GM12878 (cell line): Measurements from ENCODE around the gene ANKRD23. TPM values are rescaled to one million over a fixed set of nuclear protein-coding genes. Genes with fewer than 3 reads are reported as not detected.

Source experiments
- ATAC-seq: fragments of 200-7000 bp; cut with Tn5 transposase; 3 replicates; pipeline ENCODE4 v1.9.1; 2020; ENCODE audit warnings: mild to moderate bottlenecking, moderate library complexity
- BruUV-seq: library from RNA; stranded (reverse); fragments of 400-500 nt; replicated peaks from 2 replicates; lab custom pipeline; 2021; lab: Mats Ljungman, UMichigan
- CTCF ChIA-PET: fragments of 300-600 bp; sonication (Branson Sonifier 250); formaldehyde crosslinking; extraction: SDS; loops from one replicate; lab custom pipeline; 2021; ENCODE audit warnings: inconsistent platforms; lab: Yijun Ruan, JAX
- POLR2A ChIA-PET: fragments of 350-600 bp; formaldehyde crosslinking; extraction: SDS; loops from one replicate; lab custom pipeline; 2021; ENCODE audit warnings: inconsistent platforms; lab: Charles Lee
- RAD21 ChIA-PET: fragments of 300-600 bp; sonication (Branson Sonifier 250); formaldehyde crosslinking; loops from one replicate; lab custom pipeline; 2023; ENCODE audit warnings: antibody characterized with exemption; ENCODE audit not compliant: unreplicated experiment; lab: Charles Lee
- SMC1A ChIA-PET: fragments of 300-600 bp; sonication (Branson Sonifier 250); formaldehyde crosslinking; loops from one replicate; lab custom pipeline; 2023; ENCODE audit not compliant: unreplicated experiment, uncharacterized antibody; lab: Charles Lee
- DNase-seq: peaks from one replicate; pipeline ENCODE4 v3.0.0-alpha.2; 2011; ENCODE audit warnings: low read depth, low spot score
- FAIRE-seq: peaks from 3 replicates; lab custom pipeline; 2011; peaks lifted over from hg19 to GRCh38; lab: Jason Lieb, UNC
- H2AFZ ChIP-seq: 2 replicates; pipeline ENCODE4 v1.6.0; 2011; ENCODE audit warnings: low read depth, low read length, control low read depth; ENCODE audit not compliant: control insufficient read depth
- H3K27ac ChIP-seq: 2 replicates; pipeline ENCODE4 v1.5.1; 2011; ENCODE audit warnings: control low read depth; ENCODE audit not compliant: control insufficient read depth, insufficient read depth
- H3K27me3 ChIP-seq, 2 experiments: replicated peaks in 1 of 2; 2 replicates each; pipeline versions ENCODE4 v1.6.0 to v1.6.1; 2011; ENCODE audit warnings: low read length in 1 of 2; ENCODE audit not compliant: control insufficient read depth in 2 of 2, insufficient read depth in 2 of 2
- H3K36me3 ChIP-seq, 2 experiments: 2 replicates each; pipeline ENCODE4 v1.5.1; 2011; ENCODE audit warnings: low read length in 1 of 2; ENCODE audit not compliant: control insufficient read depth in 2 of 2, insufficient read depth in 2 of 2
- H3K4me1 ChIP-seq: 2 replicates; pipeline ENCODE4 v1.6.1; 2011; ENCODE audit warnings: mild to moderate bottlenecking, low read length, moderate library complexity, mixed read lengths; ENCODE audit not compliant: control insufficient read depth, insufficient read depth
- H3K4me2 ChIP-seq: 2 replicates; pipeline ENCODE4 v1.6.0; 2011; ENCODE audit warnings: control low read depth; ENCODE audit not compliant: control insufficient read depth, insufficient read depth
- H3K4me3 ChIP-seq: fragments of 200-600 bp; sonication (generic); 2 replicates; pipeline ENCODE4 v1.5.1; 2016
- H3K79me2 ChIP-seq: 2 replicates; pipeline ENCODE4 v1.6.0; 2011; ENCODE audit warnings: low read length; ENCODE audit not compliant: control insufficient read depth, insufficient read depth
- H3K9ac ChIP-seq: 2 replicates; pipeline ENCODE4 v1.8.0; 2011; ENCODE audit warnings: low read length, control low read depth, mixed read lengths; ENCODE audit not compliant: control insufficient read depth, insufficient read depth
- H3K9me3 ChIP-seq: replicated peaks from 3 replicates; pipeline ENCODE4 v1.5.1; 2011; ENCODE audit warnings: mild to moderate bottlenecking, low read length; ENCODE audit not compliant: control insufficient read depth, insufficient read depth
- H4K20me1 ChIP-seq: 2 replicates; pipeline ENCODE4 v1.6.0; 2011; ENCODE audit not compliant: control insufficient read depth, insufficient read depth
- ASH2L ChIP-seq: fragments of 300-600, 200-600 bp; sonication (generic); IDR thresholded peaks from 2 replicates; pipeline ENCODE4 v1.6.1; 2017; ENCODE audit warnings: low read depth, mild to moderate bottlenecking, borderline replicate concordance
- IRF4 ChIP-seq: IDR thresholded peaks from 2 replicates; pipeline ENCODE4 v1.6.1; 2011; ENCODE audit warnings: low read depth, low read length
- JUND ChIP-seq: IDR thresholded peaks from 2 replicates; pipeline ENCODE4 v1.6.1; 2012; ENCODE audit warnings: low read depth, mild to moderate bottlenecking, low read length, improper control_type of control experiment, moderate library complexity
- LARP7 ChIP-seq: fragments of 450-650 bp; IDR thresholded peaks from 2 replicates; pipeline ENCODE4 v1.6.1; 2017; ENCODE audit warnings: mild to moderate bottlenecking
- MEF2A ChIP-seq: IDR thresholded peaks from 2 replicates; pipeline ENCODE4 v1.6.1; 2011; ENCODE audit warnings: low read depth, mild to moderate bottlenecking, low read length, moderate library complexity; ENCODE audit not compliant: insufficient read depth
- MEF2B ChIP-seq: fragments of 450-650 bp; IDR thresholded peaks from 2 replicates; pipeline ENCODE4 v1.6.1; 2018; ENCODE audit warnings: mild to moderate bottlenecking, moderate library complexity; ENCODE audit not compliant: partially characterized antibody, poor library complexity, severe bottlenecking
- MYB ChIP-seq: fragments of 150-350 bp; IDR thresholded peaks from 2 replicates; pipeline ENCODE4 v1.6.1; 2014; ENCODE audit warnings: mild to moderate bottlenecking, low read depth, low read length, borderline replicate concordance
- NFYA ChIP-seq: IDR thresholded peaks from 2 replicates; pipeline ENCODE4 v1.6.1; 2011; ENCODE audit warnings: low read depth, mild to moderate bottlenecking, low read length, improper control_type of control experiment, borderline replicate concordance
- PAX5 ChIP-seq: IDR thresholded peaks from 2 replicates; pipeline ENCODE4 v1.6.1; 2011; ENCODE audit warnings: low read depth, low read length, borderline replicate concordance
- SMAD1 ChIP-seq: fragments of 450-650 bp; IDR thresholded peaks from 2 replicates; pipeline ENCODE4 v1.6.1; 2018; ENCODE audit warnings: mild to moderate bottlenecking, low read depth; ENCODE audit not compliant: partially characterized antibody
- SREBF1 ChIP-seq: IDR thresholded peaks from 2 replicates; pipeline ENCODE4 v1.6.1; 2012; ENCODE audit warnings: mild to moderate bottlenecking, low read length
- YY1 ChIP-seq: IDR thresholded peaks from 2 replicates; pipeline ENCODE4 v1.6.1; 2011; ENCODE audit warnings: low read depth, mild to moderate bottlenecking, low read length
- WGBS: methylation state at CpG from one replicate; pipeline ENCODE4 v1.1.6; 2016; ENCODE audit warnings: low lambda C conversion rate; ENCODE audit not compliant: insufficient replicate concordance, insufficient coverage; ENCODE audit errors: missing lambda C conversion rate; 5-methylcytosine and 5-hydroxymethylcytosine counted together
- in situ Hi-C: fragments of 300-500 bp; cut with MboI; formaldehyde crosslinking; loops from 9 replicates; pipeline ENCODE4 v1.14.3; 2018; ENCODE audit warnings: mixed read lengths
- intact Hi-C: fragments of 100-400 bp; cut with micrococcal nuclease; formaldehyde crosslinking; loops from one replicate; pipeline ENCODE4 v1.14.2; 2022; ENCODE audit not compliant: unreplicated experiment
- polyA plus RNA-seq, 11 experiments: library from polyadenylated mRNA; depleted of rRNA in 4 of 11; unstranded in 6 of 11; stranded (reverse) in 5 of 11; fragments of >200 nt; fragmentation: Nextera tagmentation in 4 of 11; fragmentation: Illumina TruSeq in 1 of 11; extraction: Ambion mirVana in 4 of 11; extraction: Trizol in 1 of 11; gene quantifications; 1 replicate in 1 of 11; 2 replicates in 10 of 11; pipeline versions ENCODE4 v1.2.1 to v1.2.3, GENCODE V29; 2011 to 2016; ENCODE audit warnings: inconsistent platforms in 2 of 11, missing spikeins in 2 of 11, low read depth in 1 of 11
- total RNA-seq, 4 experiments: library from RNA; depleted of rRNA in 3 of 4; stranded (reverse); fragments of >200 nt in 3 of 4; fragmentation: Illumina TruSeq in 1 of 4; extraction: Trizol in 1 of 4; gene quantifications; 2 replicates each; pipeline versions ENCODE4 v1.2.1 to v1.2.3, GENCODE V29; 2013 to 2021
- TF ChIP-seq, protein P1 (sequence below): IDR thresholded peaks from 2 replicates; pipeline ENCODE4 v1.6.1; 2011; ENCODE audit warnings: borderline replicate concordance, low read depth, mild to moderate bottlenecking, moderate library complexity, low read length; ENCODE audit not compliant: insufficient read depth, poor library complexity, severe bottlenecking
- TF ChIP-seq, protein P2 (sequence below): fragments of 450-650 bp; IDR thresholded peaks from 2 replicates; pipeline ENCODE4 v1.6.1; 2018; ENCODE audit warnings: mild to moderate bottlenecking, low read depth, moderate library complexity; ENCODE audit not compliant: partially characterized antibody
- TF ChIP-seq, protein P3 (sequence below): fragments of 450-650 bp; IDR thresholded peaks from 2 replicates; pipeline ENCODE4 v1.6.1; 2017; ENCODE audit warnings: mild to moderate bottlenecking, moderate library complexity

Gene ANKRD23
- total and polyA plus RNA-seq, 10 of the 15 experiments (the other 5 are each of a cell fraction or from before 2014, with no cell fraction given), result 0.34 to 5.3 (median 2.7) TPM

DNA sequence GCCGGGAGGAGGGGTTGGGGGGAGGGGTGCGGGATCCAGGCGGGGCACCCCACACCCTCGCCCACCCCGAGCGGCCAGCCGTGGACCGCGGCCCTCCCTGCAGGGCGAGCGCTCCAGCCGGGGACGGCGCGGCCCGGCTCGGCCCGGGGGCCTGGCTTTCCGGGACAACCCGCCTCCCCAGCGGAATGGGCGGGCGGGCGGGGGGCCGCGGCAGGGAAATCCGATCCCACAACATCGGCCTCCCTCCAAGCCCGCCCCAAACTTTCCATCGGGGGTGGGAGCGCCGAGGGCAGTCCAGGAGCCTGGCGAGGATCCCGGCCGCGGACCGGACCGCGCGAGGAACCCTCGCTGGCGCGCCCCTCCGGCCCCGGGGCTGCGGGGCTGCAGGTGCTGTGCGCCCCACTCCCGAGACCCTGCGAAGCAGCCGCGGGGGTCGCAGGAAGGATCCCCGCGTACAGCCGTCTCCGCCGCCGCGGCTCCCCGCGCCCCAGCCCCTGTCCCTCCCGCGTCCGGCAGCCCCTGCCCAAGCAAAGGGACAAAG lies 25.5 kb upstream of the ANKRD23 start:
- H3K27me3 ChIP-seq, result no peaks in the 10 kb centered on the region; a peak in 1 of 4 replicates
- FAIRE-seq, result no peak
- in situ Hi-C loops, result no loop called here

More for the DNA sequence above, 25.5 kb upstream of the ANKRD23 start:
- no peak for TF ChIP-seq PAX5
- no peak for TF ChIP-seq JUND
- no peak for TF ChIP-seq MEF2B
- TF ChIP-seq MYB, result no peak
- TF ChIP-seq, protein P1, sequence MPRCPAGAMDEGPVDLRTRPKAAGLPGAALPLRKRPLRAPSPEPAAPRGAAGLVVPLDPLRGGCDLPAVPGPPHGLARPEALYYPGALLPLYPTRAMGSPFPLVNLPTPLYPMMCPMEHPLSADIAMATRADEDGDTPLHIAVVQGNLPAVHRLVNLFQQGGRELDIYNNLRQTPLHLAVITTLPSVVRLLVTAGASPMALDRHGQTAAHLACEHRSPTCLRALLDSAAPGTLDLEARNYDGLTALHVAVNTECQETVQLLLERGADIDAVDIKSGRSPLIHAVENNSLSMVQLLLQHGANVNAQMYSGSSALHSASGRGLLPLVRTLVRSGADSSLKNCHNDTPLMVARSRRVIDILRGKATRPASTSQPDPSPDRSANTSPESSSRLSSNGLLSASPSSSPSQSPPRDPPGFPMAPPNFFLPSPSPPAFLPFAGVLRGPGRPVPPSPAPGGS, result no peak
- no peak for TF ChIP-seq YY1
- no peak for TF ChIP-seq SREBF1
- TF ChIP-seq SMAD1, result no peak
- TF ChIP-seq LARP7, result no peak
- TF ChIP-seq, protein P2, sequence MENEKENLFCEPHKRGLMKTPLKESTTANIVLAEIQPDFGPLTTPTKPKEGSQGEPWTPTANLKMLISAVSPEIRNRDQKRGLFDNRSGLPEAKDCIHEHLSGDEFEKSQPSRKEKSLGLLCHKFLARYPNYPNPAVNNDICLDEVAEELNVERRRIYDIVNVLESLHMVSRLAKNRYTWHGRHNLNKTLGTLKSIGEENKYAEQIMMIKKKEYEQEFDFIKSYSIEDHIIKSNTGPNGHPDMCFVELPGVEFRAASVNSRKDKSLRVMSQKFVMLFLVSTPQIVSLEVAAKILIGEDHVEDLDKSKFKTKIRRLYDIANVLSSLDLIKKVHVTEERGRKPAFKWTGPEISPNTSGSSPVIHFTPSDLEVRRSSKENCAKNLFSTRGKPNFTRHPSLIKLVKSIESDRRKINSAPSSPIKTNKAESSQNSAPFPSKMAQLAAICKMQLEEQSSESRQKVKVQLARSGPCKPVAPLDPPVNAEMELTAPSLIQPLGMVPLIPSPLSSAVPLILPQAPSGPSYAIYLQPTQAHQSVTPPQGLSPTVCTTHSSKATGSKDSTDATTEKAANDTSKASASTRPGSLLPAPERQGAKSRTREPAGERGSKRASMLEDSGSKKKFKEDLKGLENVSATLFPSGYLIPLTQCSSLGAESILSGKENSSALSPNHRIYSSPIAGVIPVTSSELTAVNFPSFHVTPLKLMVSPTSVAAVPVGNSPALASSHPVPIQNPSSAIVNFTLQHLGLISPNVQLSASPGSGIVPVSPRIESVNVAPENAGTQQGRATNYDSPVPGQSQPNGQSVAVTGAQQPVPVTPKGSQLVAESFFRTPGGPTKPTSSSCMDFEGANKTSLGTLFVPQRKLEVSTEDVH, result no peak
- TF ChIP-seq, protein P3, sequence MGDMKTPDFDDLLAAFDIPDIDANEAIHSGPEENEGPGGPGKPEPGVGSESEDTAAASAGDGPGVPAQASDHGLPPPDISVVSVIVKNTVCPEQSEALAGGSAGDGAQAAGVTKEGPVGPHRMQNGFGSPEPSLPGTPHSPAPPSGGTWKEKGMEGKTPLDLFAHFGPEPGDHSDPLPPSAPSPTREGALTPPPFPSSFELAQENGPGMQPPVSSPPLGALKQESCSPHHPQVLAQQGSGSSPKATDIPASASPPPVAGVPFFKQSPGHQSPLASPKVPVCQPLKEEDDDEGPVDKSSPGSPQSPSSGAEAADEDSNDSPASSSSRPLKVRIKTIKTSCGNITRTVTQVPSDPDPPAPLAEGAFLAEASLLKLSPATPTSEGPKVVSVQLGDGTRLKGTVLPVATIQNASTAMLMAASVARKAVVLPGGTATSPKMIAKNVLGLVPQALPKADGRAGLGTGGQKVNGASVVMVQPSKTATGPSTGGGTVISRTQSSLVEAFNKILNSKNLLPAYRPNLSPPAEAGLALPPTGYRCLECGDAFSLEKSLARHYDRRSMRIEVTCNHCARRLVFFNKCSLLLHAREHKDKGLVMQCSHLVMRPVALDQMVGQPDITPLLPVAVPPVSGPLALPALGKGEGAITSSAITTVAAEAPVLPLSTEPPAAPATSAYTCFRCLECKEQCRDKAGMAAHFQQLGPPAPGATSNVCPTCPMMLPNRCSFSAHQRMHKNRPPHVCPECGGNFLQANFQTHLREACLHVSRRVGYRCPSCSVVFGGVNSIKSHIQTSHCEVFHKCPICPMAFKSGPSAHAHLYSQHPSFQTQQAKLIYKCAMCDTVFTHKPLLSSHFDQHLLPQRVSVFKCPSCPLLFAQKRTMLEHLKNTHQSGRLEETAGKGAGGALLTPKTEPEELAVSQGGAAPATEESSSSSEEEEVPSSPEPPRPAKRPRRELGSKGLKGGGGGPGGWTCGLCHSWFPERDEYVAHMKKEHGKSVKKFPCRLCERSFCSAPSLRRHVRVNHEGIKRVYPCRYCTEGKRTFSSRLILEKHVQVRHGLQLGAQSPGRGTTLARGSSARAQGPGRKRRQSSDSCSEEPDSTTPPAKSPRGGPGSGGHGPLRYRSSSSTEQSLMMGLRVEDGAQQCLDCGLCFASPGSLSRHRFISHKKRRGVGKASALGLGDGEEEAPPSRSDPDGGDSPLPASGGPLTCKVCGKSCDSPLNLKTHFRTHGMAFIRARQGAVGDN, result no peak
- TF ChIP-seq MEF2A, result no peak
- TF ChIP-seq IRF4, result no peak
- no peak for TF ChIP-seq ASH2L
- no peak for TF ChIP-seq NFYA
- H3K4me3 ChIP-seq, result peak overlapping the region; percentile 95
- peak overlapping the region; percentile 20; the same call in 1 of the 2 replicates for H2AFZ ChIP-seq
- no TSS peak for BruUV-seq
- H3K9me3 ChIP-seq, result no peaks in the 10 kb centered on the region
- ChIA-PET SMC1A (interaction anchor here (1.6 to 2.6 kb wide), 2 partner anchors 12 to 85 kb away, joined by 4 to 13 read pairs; partner anchors contain the start of gene ANKRD39), POLR2A (interaction anchor here (1.0 to 3.6 kb wide), 3 partner anchors 12 to 85 kb away, joined by 3 to 30 read pairs (median 8); partner anchors contain the start of gene ANKRD39), RAD21 (interaction anchor here (0.6 to 3.0 kb wide), 5 partner anchors 11 to 81 kb away, joined by 3 to 39 read pairs (median 12); partner anchors contain the start of gene ANKRD39), CTCF (interaction anchor here (0.9 to 2.2 kb wide), 4 partner anchors 12 to 85 kb away, joined by 3 to 22 read pairs (median 4); partner anchors contain the start of gene ANKRD39)
- peaks cover 29% of the 10 kb centered on the region for H3K4me1 ChIP-seq
- H3K27ac ChIP-seq, result peak overlapping the region; percentile 86
- DNase-seq, result no peak
- peaks cover 38% of the 10 kb centered on the region for H3K79me2 ChIP-seq
- H3K9ac ChIP-seq, result peak overlapping the region; percentile 85
- H3K36me3 ChIP-seq, result peaks cover 8 to 11% of the 10 kb centered on the region in 2 experiments; a peak in 3 of 4 replicates
- peak overlapping the region; percentile 90 for H3K4me2 ChIP-seq
- ATAC-seq, result peak; percentile 11
- no peaks in the 10 kb centered on the region for H4K20me1 ChIP-seq
- intact Hi-C loops, result loop anchor here (5.0 kb wide), 1 partner anchor 232 kb away; the partner anchor contains the start of gene KANSL3
- WGBS, result 2% methylated on average over 32 of the region's 64 CpGs
